Thyroid gland (tissue), 4 donors: ENCODE measurements around the gene TRIB2. TPM values are rescaled to one million over a fixed set of nuclear protein-coding genes. Genes with fewer than 3 reads are reported as not detected.
A peak's percentile ranks its signal among the peaks of the same experiment; 100 is the strongest.

Experiments
- DNase-seq, 2 donors: peaks; one replicate each; pipeline ENCODE4 v3.0.0-alpha.2; 2019
- H3K27ac ChIP-seq, 3 donors: fragments of 200-600 bp; sonication (generic); 1 replicate in 2 of 3; 2 replicates in 1 of 3; pipeline ENCODE4 v1.5.1; 2016 to 2019; ENCODE audit warnings: mild to moderate bottlenecking in 1 of 3, moderate library complexity in 1 of 3
- H3K27me3 ChIP-seq: fragments of 200-600 bp; sonication (generic); one replicate; pipeline ENCODE4 v1.5.1; 2019
- H3K36me3 ChIP-seq, 2 donors: fragments of 200-600 bp; sonication (generic); one replicate each; pipeline ENCODE4 v1.5.1; 2016 to 2019
- H3K4me1 ChIP-seq, 2 donors: fragments of 200-600 bp; sonication (generic); one replicate each; pipeline ENCODE4 v1.5.1; 2017 to 2019
- H3K4me3 ChIP-seq, 3 donors: fragments of 200-600 bp; sonication (generic); replicated peaks in 1 of 3; 1 replicate in 2 of 3; 2 replicates in 1 of 3; pipeline ENCODE4 v1.5.1; 2016; ENCODE audit warnings: mild to moderate bottlenecking in 1 of 3
- H3K9me3 ChIP-seq: fragments of 200-600 bp; sonication (generic); one replicate; pipeline ENCODE4 v1.5.1; 2017
- CTCF ChIP-seq, 6 experiments: fragments of 200-600 bp in 3 of 6; fragments of 450-650 bp in 3 of 6; sonication (generic) in 3 of 6; IDR thresholded peaks; one replicate each; pipeline ENCODE4 v1.5.1; 2016 to 2019; ENCODE audit warnings: antibody characterized with exemption in 6 of 6, mild to moderate bottlenecking in 2 of 6, inconsistent platforms in 1 of 6, moderate library complexity in 1 of 6
- POLR2A ChIP-seq, 2 donors: fragments of 450-650 bp; IDR thresholded peaks; one replicate each; pipeline ENCODE4 v1.6.1; 2017; ENCODE audit warnings: antibody characterized with exemption in 2 of 2, mild to moderate bottlenecking in 2 of 2, moderate library complexity in 1 of 2
- WGBS, 2 donors: methylation state at CpG; one replicate each; pipeline ENCODE4 v1.1.5; 2017; 5-methylcytosine and 5-hydroxymethylcytosine counted together
- intact Hi-C: fragments of 100-400 bp; cut with DNase I; formaldehyde crosslinking; loops from one replicate; pipeline ENCODE4 v1.15.1; 2023
- microRNA-seq: library from miRNA; unstranded; fragments of <30 nt; microRNA quantifications from one replicate; pipeline ENCODE4, GENCODE V29; 2016
- small RNA-seq: library from RNA; depleted of rRNA; stranded (forward); fragments of <200 nt; gene quantifications from one replicate; pipeline ENCODE3, GENCODE V24; 2016
- total RNA-seq, 4 donors: library from RNA; depleted of rRNA; stranded (reverse); fragments of >200 nt; gene quantifications; one replicate each; pipeline ENCODE4 v1.2.3, GENCODE V29; 2016

TRIB2 gene
- total RNA-seq, 4 donors from 2014 or later = 30.8 to 59.8 (median 37.1) TPM

GRCh38 chr2:12781329-12781728 lies 64.6 kb downstream of the TRIB2 start:
- no peaks in the 10 kb centered on the region for H3K9me3 ChIP-seq
- H3K4me1 ChIP-seq = no peaks in the 10 kb centered on the region
- no peak overlapping the region for H3K27ac ChIP-seq
- no peak for TF ChIP-seq CTCF (IDR thresholded peaks at IDR 0.05)
- TF ChIP-seq POLR2A (IDR thresholded peaks at IDR 0.05) = no peak
- intact Hi-C loops = no loop called here
- no peak overlapping the region for H3K4me3 ChIP-seq
- no peaks in the 10 kb centered on the region for H3K27me3 ChIP-seq
- no peak for DNase-seq
- no peaks in the 10 kb centered on the region for H3K36me3 ChIP-seq

- TF ChIP-seq POLR2A (IDR thresholded peaks at IDR 0.05) (no peak), CTCF (IDR thresholded peaks at IDR 0.05) (no peak)
- no peak for DNase-seq
- WGBS, 2 donors = 63 to 70% methylated on average over 7 of the region's 7 CpGs
- Histone ChIP-seq H3K4me3 (no peak overlapping the region), H3K36me3 (no peaks in the 10 kb centered on the region), H3K4me1 (no peaks in the 10 kb centered on the region), H3K27me3 (no peaks in the 10 kb centered on the region), H3K27ac (peak overlapping the region in 2 of 3 donors; percentile 39 to 63), H3K9me3 (no peaks in the 10 kb centered on the region)
- intact Hi-C loops = no loop called here
Measured at GRCh38 chr2:12787891-12788801, 71.4 kb downstream of the TRIB2 start.

- TF ChIP-seq POLR2A (IDR thresholded peaks at IDR 0.05) (no peak), CTCF (IDR thresholded peaks at IDR 0.05) (no peak)
- 89 to 90% methylated on average over 3 of the region's 3 CpGs for WGBS, 2 donors
- Histone ChIP-seq H3K4me1 (no peaks in the 10 kb centered on the region), H3K4me3 (no peak overlapping the region), H3K27me3 (no peaks in the 10 kb centered on the region), H3K36me3 (no peaks in the 10 kb centered on the region), H3K9me3 (no peaks in the 10 kb centered on the region), H3K27ac (no peak overlapping the region)
- no peak for DNase-seq
- intact Hi-C loops = no loop called here
Measured at GRCh38 chr2:12791906-12792305, 75.2 kb downstream of the TRIB2 start.

Small RNAs within 50 kb of the gene (microRNA-seq; reads per million reads assigned to microRNA genes)
- not detected for gene MIR3125

Small RNAs within 50 kb of the gene (small RNA-seq; reads per million reads assigned to genes)
- not detected for gene MIR3125
